ENCODE data around the gene USP34.
"Not testable (repeated sequence)": the region's sequence is repeated elsewhere in the genome, so short reads cannot be mapped to it uniquely, and the experiment has no call there.

The USP34 gene

DNA sequence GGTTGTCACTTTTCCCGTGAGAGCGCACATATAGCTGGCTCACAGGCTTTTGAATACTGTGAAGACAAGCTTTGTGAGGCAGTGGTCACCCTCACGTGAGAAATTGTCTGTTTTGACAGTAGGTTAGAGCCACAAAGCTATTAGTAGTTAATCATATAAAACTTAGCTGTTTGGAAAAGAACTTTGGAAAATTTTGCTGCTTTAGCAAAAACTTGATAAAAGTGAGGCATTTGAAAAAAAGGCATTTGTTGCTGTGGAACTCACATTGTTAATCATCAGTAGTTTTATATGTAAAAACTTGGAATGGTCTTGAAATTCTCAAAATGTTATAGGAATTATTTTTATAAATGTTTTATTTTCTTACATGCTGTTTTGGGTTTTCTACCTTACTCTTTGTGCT, 286.6 kb downstream of the USP34 start:
- no peak for DNase-seq (ENCODE audit: low read depth, low spot score)

DNA sequence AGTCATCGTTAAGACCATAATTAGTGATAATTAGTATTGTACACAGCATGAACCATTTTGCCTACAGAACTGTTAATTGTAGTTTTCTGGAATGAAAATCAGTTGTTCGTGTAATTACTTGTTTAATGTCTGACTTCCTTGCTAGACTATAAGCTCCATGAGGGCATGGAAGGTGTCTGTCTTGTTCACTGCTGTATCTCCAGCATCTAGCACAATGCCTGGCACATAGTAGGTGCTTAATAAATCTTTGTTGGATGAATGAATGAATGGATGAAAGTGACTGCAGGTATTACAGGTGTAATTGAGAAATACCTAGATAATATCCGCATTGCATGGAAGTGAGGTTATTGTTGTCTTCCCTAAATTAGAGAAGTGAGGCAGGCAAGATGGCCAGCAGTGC, 287.1 kb downstream of the USP34 start:
- no peak for DNase-seq (ENCODE audit: low read depth, low spot score)

DNA sequence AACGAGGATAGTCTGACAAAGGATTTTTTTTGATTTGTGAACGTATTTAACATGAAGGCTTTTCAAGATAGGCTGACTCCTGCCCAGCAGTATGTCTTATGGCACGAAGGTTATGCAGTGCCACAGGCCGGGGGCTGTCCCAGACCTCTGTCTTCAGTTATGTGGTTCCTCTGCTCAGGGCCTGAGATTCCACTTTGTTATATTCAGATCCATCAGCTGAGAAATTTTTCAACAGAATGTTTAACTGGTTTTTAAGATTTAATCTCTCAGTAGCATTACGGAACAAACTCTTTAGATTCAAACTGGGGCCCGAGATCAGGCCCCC, 288.9 kb downstream of the USP34 start:
- DNase-seq (ENCODE audit: low read depth, low spot score), result no peak

DNA sequence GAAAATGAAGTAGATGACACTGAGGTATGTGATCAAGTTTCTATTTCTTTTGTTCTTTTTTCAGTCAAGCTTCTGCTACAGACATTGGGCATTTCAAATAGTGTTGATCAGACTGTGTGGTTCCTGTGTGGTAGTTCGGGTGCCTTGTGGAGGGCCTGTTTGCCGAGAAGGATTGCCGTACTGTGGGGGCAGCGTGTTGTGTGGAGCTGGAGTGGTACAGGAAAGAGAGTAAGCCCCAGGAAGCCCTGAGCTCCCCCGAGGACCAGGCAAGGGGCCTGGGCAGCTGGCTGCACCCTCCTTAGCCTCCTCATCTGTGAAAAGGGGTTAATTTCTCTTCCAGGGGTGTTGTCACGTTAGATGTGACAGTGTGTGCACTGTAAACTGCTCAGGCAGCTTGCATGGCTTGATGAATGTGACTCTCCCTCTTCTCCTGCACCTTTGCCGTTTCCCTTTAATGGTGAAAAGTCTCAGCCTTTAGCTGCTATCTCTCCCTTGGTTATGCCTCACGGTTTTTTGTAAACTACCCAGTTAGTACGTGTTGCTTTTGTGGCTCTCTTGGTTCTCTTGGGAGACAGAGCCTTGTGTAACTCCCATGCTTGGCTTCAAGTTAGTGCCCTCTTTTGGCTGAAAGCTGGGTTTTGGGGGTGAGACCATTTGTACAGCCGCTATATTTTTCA, 289.4 kb downstream of the USP34 start:
- DNase-seq (ENCODE audit: low read depth, low spot score), result no peak

DNA sequence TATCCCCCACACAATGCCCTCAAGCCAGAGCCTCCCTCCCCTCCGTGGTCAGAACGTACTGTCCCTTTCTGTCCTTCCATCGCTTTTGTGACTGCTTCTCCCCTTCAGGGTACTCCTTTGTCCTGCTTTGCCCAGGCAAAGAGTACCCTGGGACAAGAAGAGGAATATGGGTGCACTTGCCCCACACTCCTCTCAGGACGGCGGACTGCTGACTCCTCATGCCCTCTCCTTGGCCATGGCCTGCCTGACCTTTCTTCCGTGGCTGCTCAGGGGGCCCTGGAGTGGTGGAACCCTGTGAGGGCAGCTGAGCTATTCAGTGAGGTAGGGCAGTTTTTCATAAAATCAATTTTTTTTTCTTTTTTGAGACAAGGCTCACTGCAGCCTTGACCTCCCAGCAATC, 290.2 kb downstream of the USP34 start:
- DNase-seq (ENCODE audit: low read depth, low spot score), result no peak

- DNase-seq (ENCODE audit: low read depth, low spot score), result no peak
These were observed 290.9 kb downstream of the USP34 start for GRCh38 chr2:61179701-61180639.

DNA sequence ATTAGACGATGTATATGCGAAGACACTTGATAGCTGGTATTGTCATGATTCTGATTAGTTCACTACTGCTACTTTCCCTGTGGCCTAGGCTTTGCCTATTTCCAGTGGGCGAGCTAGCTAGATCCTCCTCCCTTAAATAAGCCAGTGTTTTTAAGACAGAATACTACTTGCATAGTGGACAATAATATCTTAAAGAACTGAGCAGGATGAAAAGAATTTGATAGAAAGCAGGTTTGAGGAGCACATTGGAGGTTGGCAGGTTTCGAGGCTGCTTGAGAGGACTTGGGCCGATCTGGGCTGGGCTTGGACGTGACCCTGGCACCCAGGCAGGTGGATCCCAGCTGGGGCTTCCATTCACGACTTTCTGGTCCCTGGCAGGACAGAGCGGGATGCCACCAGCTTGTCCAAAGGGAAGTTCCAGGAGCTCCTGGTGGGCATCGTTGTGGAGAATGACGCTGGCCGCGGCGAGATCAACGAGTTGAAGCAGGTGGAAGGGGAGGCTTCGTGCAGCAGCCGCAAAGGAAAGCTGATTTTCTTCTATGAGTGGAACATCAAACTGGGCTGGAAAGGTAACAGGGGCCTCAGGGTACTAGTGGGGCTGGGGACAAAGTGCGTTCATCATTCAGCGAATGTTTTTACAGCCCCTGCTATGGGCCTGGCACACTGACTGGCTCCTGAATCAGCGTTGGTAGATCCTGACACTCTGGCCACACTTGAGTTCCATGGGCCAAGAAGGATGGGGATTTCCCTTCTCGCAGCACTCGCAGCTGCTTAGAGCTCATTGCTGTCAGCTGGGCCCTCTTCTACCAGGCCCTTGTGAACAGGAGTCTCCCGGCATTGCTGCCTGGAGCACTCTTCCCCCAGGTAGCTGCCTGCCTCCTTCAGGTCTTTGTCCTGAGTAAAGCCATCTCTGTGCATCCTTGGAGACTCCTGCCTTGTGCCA, 292.0 kb downstream of the USP34 start:
- DNase-seq (ENCODE audit: low read depth, low spot score), result no peak

- peak; percentile 7 for DNase-seq (ENCODE audit: low read depth, low spot score)
These were observed 292.9 kb downstream of the USP34 start for GRCh38 chr2:61177727-61178549.

DNA sequence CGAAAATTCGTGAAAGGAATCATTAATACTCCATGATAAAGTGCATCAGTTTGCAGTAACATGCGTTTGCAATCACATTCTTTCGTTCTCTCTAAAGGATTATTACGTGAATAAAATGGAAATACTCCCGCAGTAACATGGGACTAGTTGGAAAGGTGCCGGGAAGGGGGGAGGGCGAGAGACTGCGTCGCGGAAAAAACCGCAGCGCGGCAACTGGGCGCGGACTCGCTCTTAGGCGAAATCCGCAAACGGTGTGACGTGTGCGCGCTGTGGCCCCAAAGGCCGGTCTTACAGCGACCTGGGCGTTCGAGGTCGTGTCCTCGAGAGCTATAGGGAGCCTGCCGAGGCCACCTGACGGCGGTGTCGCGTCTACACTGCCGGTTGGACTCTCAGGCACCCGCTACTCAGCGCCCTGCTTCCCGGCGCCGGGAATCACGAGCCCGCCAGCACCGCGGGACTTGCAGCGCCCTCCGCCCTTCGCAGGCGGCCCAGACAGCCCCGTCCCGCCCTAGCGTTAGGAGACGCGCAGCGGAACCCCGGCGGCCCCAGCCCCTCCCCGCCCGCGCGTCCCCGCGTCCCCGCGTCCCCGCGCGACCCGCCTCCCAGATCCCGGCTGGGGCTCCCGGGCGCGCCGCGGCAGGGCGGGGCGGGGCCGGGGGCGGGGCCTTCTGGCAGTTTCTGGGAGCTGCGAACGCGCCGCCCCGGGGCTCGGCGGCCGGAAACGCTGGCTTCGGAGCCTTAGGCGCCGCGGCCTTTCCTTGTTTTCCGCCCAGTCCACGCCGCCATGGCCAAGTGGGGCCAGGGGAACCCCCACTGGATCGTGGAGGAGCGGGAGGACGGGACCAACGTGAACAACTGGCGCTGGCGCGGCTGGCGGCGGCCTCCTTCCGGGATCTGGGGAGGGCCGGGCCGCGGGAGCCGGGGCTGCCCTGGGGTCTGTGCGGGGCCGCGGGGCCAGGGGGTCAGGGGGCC, 293.8 kb downstream of the USP34 start:
- peak; percentile 88 for DNase-seq (ENCODE audit: low read depth, low spot score)

GRCh38 chr2:61175036-61175435, 295.9 kb downstream of the USP34 start:
- no peak for DNase-seq (ENCODE audit: low read depth, low spot score)

GRCh38 chr2:61173116-61173515, 297.8 kb downstream of the USP34 start:
- DNase-seq (ENCODE audit: low read depth, low spot score), result no peak

- DNase-seq (ENCODE audit: low read depth, low spot score), result no peak
These were observed 298.2 kb downstream of the USP34 start for GRCh38 chr2:61172671-61173070.

DNA sequence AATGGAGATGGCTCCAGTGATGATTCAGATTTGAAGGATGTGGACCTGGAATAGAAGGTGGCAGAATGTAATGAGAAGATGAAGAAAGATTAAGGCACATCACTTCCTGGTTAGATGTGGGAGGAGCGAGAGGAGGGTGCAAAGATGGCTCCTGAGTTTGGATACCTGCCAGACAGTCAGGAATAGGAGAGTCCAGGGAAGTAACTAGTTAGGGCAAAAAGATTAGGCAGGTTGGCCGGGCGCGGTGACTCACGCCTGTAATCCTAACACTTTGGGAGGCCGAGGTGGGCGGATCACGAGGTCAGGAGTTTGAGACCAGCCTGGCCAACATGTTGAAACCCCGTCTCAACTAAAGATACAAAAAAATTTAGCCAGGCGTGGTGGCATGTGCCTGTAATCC, 303.3 kb downstream of the USP34 start:
- no peak for DNase-seq (ENCODE audit: low read depth, low spot score)

- DNase-seq (ENCODE audit: low read depth, low spot score), result no peak
These were observed 304.9 kb downstream of the USP34 start for GRCh38 chr2:61165946-61166345.

- DNase-seq (ENCODE audit: low read depth, low spot score), result not testable (repeated sequence)
These were observed 305.8 kb downstream of the USP34 start for GRCh38 chr2:61165082-61165481.

- no peak for DNase-seq (ENCODE audit: low read depth, low spot score)
These were observed 308.2 kb downstream of the USP34 start for GRCh38 chr2:61162721-61163120.

DNA sequence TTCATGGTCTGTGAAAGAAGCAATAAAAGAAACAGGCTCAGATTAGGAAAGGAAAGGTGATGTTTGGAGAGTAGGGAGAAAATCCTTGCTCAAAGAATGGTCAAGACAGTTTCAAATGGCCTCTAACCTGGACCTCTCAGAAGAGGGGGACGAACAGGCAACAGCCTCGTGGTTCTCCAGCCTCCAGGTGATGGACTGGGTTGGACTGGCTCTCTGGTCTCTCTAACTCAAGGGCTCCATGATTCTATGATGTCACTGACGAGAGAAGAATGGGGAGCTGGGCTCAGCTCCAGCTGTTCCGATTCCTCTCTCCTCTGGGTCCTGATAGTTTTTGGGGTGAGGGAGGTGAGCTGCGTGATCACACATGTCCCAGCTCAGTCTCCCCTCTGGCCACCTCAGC, 309.0 kb downstream of the USP34 start, which contains the start of gene C2orf74:
TSS of gene C2orf74 (plus strand) at position 301 of the 400 bp plus-strand sequence. CDS start 327 bp downstream, outside the sequence.
- DNase-seq (ENCODE audit: low read depth, low spot score), result no peak

DNA sequence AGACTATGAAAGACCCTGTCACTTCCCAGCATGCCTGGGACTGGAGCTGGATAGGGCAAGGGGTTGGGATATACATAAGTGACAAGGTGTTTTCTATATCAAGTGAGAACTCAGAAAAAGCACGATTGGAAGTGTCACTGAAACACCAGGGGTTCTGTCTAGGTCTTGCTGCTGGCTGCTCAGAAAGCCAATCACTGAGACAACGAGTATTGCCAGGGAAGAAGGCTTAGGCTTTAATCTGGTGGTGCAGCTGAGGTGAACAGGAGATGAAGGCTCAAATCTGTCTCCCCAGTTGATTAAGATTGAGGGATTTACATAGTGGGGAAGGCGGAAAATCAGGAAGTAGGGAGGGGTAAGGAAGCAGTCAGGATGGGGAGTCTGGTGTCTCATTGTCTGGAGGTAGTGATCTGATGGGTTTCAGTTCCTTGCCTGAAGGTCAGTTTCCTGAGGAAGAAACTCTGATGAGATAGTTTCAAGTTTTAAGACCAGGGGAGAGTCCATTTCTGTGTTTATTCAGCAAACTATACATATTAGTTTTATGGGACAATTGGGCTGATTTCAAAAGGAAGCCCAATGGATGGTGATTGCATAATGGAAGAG, 312.4 kb downstream of the USP34 start:
- DNase-seq (ENCODE audit: low read depth, low spot score), result no peak

DNA sequence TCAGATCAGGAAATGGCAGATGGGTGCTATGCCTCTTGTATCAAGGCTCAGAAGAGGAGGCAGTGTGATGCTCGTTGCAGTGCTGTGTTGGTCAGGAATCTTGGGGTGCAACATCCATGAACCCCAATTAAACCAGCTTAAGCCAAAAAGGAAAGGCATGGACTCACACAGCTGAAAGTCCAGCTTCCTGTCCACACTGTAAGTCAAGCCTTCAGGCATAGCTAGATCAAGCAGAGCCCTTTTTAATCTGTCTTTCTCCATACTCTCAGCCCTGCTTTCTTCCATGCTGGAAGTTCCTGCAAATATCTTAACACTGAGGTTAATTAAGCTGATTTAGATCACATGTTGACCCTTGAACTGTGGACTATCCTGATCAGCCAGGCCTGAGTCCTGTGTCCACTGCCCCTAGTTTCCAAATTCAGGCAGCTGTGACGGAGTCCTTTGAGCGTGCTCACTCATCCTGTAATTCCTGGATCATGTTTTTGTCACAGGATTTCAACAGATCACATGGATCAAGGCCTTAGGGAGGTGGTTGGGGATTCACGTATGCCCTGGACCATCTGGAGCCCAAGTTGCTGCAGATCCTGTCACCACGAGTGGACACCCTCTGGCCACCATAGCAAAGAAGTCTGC, 313.4 kb downstream of the USP34 start:
- DNase-seq (ENCODE audit: low read depth, low spot score), result no peak
